Body of pancreas (tissue), 4 donors: ENCODE measurements around the gene P2RX5. TPM values are rescaled to one million over a fixed set of nuclear protein-coding genes. Genes with fewer than 3 reads are reported as not detected.
A peak's percentile ranks its signal among the peaks of the same experiment; 100 is the strongest.

Experiments used
- ATAC-seq: fragments of 150-250 bp; one replicate; pipeline ENCODE4 v1.9.1; 2016
- DNase-seq, 4 donors: peaks; one replicate each; pipeline ENCODE4 v3.0.0-alpha.2; 2019
- H3K27ac ChIP-seq, 4 donors: fragments of 200-600 bp; sonication (generic); 1 replicate in 3 of 4; 2 replicates in 1 of 4; pipeline versions ENCODE4 v1.5.1 to v1.6.1; 2016 to 2019; ENCODE audit warnings: mild to moderate bottlenecking in 1 of 4, mixed read lengths in 1 of 4, moderate library complexity in 1 of 4
- H3K27me3 ChIP-seq, 2 donors: fragments of 200-600 bp; sonication (generic); one replicate each; pipeline ENCODE4 v1.6.0; 2016; ENCODE audit warnings: mild to moderate bottlenecking in 1 of 2
- H3K36me3 ChIP-seq, 2 donors: fragments of 200-600 bp; sonication (generic); replicated peaks in 1 of 2; 2 replicates each; pipeline ENCODE4 v1.5.1; 2016; ENCODE audit warnings: low read depth in 2 of 2; ENCODE audit not compliant: insufficient read depth in 1 of 2
- H3K4me1 ChIP-seq: fragments of 200-600 bp; sonication (generic); one replicate; pipeline ENCODE4 v1.6.0; 2016
- H3K4me3 ChIP-seq, 2 donors: fragments of 200-600 bp; sonication (generic); 1 replicate in 1 of 2; 2 replicates in 1 of 2; pipeline ENCODE4 v1.5.1; 2016 to 2019
- H3K9me3 ChIP-seq, 3 donors: fragments of 200-600 bp; sonication (generic); 1 replicate in 2 of 3; 2 replicates in 1 of 3; pipeline ENCODE4 v1.5.1; 2016
- POLR2A ChIP-seq, 3 donors: fragments of 450-650 bp; IDR thresholded peaks; one replicate each; pipeline ENCODE4 v1.6.1; 2016; ENCODE audit warnings: antibody characterized with exemption in 3 of 3, mild to moderate bottlenecking in 2 of 3
- WGBS, 2 donors: methylation state at CpG; one replicate each; pipeline ENCODE4 v1.1.5; 2017; 5-methylcytosine and 5-hydroxymethylcytosine counted together
- intact Hi-C: fragments of 100-400 bp; cut with DNase I; formaldehyde crosslinking; loops from one replicate; pipeline ENCODE4 v1.15.1; 2023
- total RNA-seq, 2 donors: library from RNA; depleted of rRNA; stranded (reverse); fragments of >200 nt; gene quantifications; one replicate each; pipeline ENCODE4 v1.1.0, GENCODE V29; 2016
- TF ChIP-seq, protein P1 (sequence below), 7 experiments: fragments of 450-650 bp in 4 of 7; fragments of 200-600 bp in 3 of 7; sonication (generic) in 3 of 7; IDR thresholded peaks; one replicate each; pipeline ENCODE4 v1.5.1; 2016 to 2019; ENCODE audit warnings: antibody characterized with exemption in 7 of 7

P2RX5 gene
- total RNA-seq, 2 donors from 2014 or later: 0.52 to 0.99 TPM

DNA sequence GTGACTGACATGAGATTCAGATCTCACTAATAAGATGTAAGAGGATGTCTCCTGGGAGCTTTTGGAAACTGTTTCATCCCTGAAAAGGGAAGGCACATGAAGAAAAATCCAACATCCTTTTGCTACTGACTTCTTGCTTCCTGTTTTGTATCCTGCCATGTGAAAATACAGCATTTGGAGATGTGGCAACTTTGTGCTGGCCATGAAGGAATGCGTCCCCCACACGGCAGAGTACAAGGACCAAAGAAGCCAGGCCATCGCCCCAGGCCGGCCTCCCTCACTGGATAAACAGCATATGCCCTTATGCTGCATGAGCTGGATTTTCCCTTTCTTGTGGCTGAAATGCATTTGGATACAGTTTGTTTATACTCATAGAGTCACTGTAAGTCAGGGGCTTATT lies 22.2 kb upstream of the P2RX5 start:
- no peaks in the 10 kb centered on the region for H3K9me3 ChIP-seq
- peaks cover 8 to 23% of the 10 kb centered on the region in 2 donors for H3K36me3 ChIP-seq
- no peak overlapping the region for H3K27ac ChIP-seq
- H3K4me3 ChIP-seq: no peak overlapping the region
- no peak for TF ChIP-seq POLR2A (IDR thresholded peaks at IDR 0.05)
- TF ChIP-seq, protein P1, sequence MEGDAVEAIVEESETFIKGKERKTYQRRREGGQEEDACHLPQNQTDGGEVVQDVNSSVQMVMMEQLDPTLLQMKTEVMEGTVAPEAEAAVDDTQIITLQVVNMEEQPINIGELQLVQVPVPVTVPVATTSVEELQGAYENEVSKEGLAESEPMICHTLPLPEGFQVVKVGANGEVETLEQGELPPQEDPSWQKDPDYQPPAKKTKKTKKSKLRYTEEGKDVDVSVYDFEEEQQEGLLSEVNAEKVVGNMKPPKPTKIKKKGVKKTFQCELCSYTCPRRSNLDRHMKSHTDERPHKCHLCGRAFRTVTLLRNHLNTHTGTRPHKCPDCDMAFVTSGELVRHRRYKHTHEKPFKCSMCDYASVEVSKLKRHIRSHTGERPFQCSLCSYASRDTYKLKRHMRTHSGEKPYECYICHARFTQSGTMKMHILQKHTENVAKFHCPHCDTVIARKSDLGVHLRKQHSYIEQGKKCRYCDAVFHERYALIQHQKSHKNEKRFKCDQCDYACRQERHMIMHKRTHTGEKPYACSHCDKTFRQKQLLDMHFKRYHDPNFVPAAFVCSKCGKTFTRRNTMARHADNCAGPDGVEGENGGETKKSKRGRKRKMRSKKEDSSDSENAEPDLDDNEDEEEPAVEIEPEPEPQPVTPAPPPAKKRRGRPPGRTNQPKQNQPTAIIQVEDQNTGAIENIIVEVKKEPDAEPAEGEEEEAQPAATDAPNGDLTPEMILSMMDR (IDR thresholded peaks at IDR 0.05): no peak
- ATAC-seq (no peak), DNase-seq (no peak)
- peaks cover 13% of the 10 kb centered on the region for H3K4me1 ChIP-seq
- H3K27me3 ChIP-seq: no peaks in the 10 kb centered on the region
- 88 to 100% methylated on average over 4 of the region's 4 CpGs for WGBS, 2 donors
- intact Hi-C loops: no loop called here

- TF ChIP-seq POLR2A (IDR thresholded peaks at IDR 0.05): no peak
- TF ChIP-seq, protein P1 (IDR thresholded peaks at IDR 0.05): no peak
- ATAC-seq (no peak), DNase-seq (no peak)
- H3K27me3 ChIP-seq: no peaks in the 10 kb centered on the region
- peaks cover 8 to 23% of the 10 kb centered on the region in 2 donors for H3K36me3 ChIP-seq
- WGBS, 2 donors: 83 to 87% methylated on average over 8 of the region's 8 CpGs
- no peaks in the 10 kb centered on the region for H3K9me3 ChIP-seq
- H3K4me3 ChIP-seq: no peak overlapping the region
- H3K27ac ChIP-seq: no peak overlapping the region
- intact Hi-C loops: no loop called here
- no peaks in the 10 kb centered on the region for H3K4me1 ChIP-seq
These were observed 19.3 kb upstream of the P2RX5 start for GRCh38 chr17:3715296-3715695.

DNA sequence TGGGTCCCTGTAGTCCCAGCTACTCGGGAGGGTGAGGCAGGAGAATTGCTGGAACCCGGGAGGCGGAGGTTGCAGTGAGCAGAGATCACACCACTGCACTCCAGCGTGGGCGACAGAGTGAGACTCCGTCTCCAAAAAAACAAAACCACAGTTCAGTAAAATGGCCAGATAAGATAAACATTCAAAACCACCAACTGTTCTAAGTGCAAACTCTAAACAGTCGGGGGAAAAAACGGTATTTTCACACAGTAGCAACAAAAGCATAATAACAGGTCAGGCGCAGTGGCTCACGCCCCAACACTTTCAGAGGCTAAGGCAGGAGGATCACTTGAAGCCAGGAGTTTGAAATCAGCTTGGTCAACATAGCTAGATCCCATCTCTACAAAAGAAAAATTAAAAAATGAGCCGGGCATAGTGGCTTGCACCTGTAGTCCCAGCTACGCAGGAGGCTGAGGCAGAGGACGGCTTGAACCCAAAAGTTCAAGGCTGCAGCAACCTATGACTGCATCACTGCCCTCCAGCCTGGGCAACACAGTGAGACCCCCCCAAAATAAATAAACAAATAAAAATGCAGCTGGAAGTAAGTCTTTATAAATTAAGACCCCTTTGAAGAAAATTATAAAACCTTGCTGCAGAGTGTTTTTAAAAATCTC lies 17.0 kb upstream of the P2RX5 start:
- DNase-seq (no peak), ATAC-seq (no peak)
- H3K27me3 ChIP-seq: no peaks in the 10 kb centered on the region
- no peaks in the 10 kb centered on the region for H3K4me1 ChIP-seq
- H3K27ac ChIP-seq: no peak overlapping the region
- peaks cover 8 to 20% of the 10 kb centered on the region in 2 donors for H3K36me3 ChIP-seq
- intact Hi-C loops: no loop called here
- H3K4me3 ChIP-seq: no peak overlapping the region
- 76 to 79% methylated on average over 13 of the region's 13 CpGs for WGBS, 2 donors
- no peak for TF ChIP-seq POLR2A (IDR thresholded peaks at IDR 0.05)
- TF ChIP-seq, protein P1 (IDR thresholded peaks at IDR 0.05): no peak
- H3K9me3 ChIP-seq: no peaks in the 10 kb centered on the region

GRCh38 chr17:3710951-3711383 lies 15.0 kb upstream of the P2RX5 start:
- DNase-seq: peak in 1 of 4 donors; percentile 40
- no peak for ATAC-seq
- WGBS, 2 donors: 53 to 70% methylated on average over 5 of the region's 5 CpGs

More at GRCh38 chr17:3710951-3711383, 15.0 kb upstream of the P2RX5 start:
- intact Hi-C loops: no loop called here
- Histone ChIP-seq H3K4me1 (no peaks in the 10 kb centered on the region), H3K9me3 (no peaks in the 10 kb centered on the region), H3K27me3 (no peaks in the 10 kb centered on the region), H3K36me3 (peaks cover 8 to 10% of the 10 kb centered on the region in 2 donors), H3K4me3 (no peak overlapping the region), H3K27ac (no peak overlapping the region)
- TF ChIP-seq POLR2A (IDR thresholded peaks at IDR 0.05): no peak
- TF ChIP-seq, protein P1 (IDR thresholded peaks at IDR 0.05): no peak
